Ascending aorta (tissue), 2 donors: ENCODE measurements around the gene C19orf73. TPM values are rescaled to one million over a fixed set of nuclear protein-coding genes. Genes with fewer than 3 reads are reported as not detected.
A peak's percentile ranks its signal among the peaks of the same experiment; 100 is the strongest.

Experiments
- DNase-seq, 2 donors: peaks; one replicate each; pipeline ENCODE4 v3.0.0-alpha.2; 2019; ENCODE audit warnings: low spot score in 2 of 2
- H3K27ac ChIP-seq, 2 donors: fragments of 200-600 bp; sonication (generic); one replicate each; pipeline ENCODE4 v1.5.1; 2016 to 2017; ENCODE audit warnings: mild to moderate bottlenecking in 1 of 2
- H3K27me3 ChIP-seq: fragments of 200-600 bp; sonication (generic); one replicate; pipeline ENCODE4 v1.5.1; 2017
- H3K36me3 ChIP-seq, 2 donors: fragments of 200-600 bp; sonication (generic); one replicate each; pipeline ENCODE4 v1.5.1; 2016
- H3K4me1 ChIP-seq, 2 donors: fragments of 200-600 bp; sonication (generic); one replicate each; pipeline ENCODE4 v1.5.1; 2016 to 2017; ENCODE audit warnings: mild to moderate bottlenecking in 1 of 2
- H3K4me3 ChIP-seq, 2 donors: fragments of 200-600 bp; sonication (generic); one replicate each; pipeline ENCODE4 v1.5.1; 2016 to 2017; ENCODE audit warnings: mild to moderate bottlenecking in 1 of 2
- H3K9me3 ChIP-seq, 2 donors: fragments of 200-600 bp; sonication (generic); one replicate each; pipeline ENCODE4 v1.5.1; 2016
- intact Hi-C: fragments of 100-400 bp; cut with DNase I; formaldehyde crosslinking; loops from one replicate; pipeline ENCODE4 v1.15.1; 2023
- total RNA-seq: library from RNA; depleted of rRNA; stranded (reverse); fragments of >200 nt; gene quantifications from one replicate; pipeline ENCODE4 v1.1.0, GENCODE V29; 2016
- TF ChIP-seq, protein P1 (sequence below), 3 experiments: fragments of 200-600 bp in 2 of 3; fragments of 450-650 bp in 1 of 3; sonication (generic) in 2 of 3; IDR thresholded peaks; one replicate each; pipeline ENCODE4 v1.5.1; 2016 to 2019; ENCODE audit warnings: antibody characterized with exemption in 3 of 3, mild to moderate bottlenecking in 1 of 3, moderate library complexity in 1 of 3

The C19orf73 gene
- total RNA-seq, 1 donor from 2014 or later, result not detected

DNA sequence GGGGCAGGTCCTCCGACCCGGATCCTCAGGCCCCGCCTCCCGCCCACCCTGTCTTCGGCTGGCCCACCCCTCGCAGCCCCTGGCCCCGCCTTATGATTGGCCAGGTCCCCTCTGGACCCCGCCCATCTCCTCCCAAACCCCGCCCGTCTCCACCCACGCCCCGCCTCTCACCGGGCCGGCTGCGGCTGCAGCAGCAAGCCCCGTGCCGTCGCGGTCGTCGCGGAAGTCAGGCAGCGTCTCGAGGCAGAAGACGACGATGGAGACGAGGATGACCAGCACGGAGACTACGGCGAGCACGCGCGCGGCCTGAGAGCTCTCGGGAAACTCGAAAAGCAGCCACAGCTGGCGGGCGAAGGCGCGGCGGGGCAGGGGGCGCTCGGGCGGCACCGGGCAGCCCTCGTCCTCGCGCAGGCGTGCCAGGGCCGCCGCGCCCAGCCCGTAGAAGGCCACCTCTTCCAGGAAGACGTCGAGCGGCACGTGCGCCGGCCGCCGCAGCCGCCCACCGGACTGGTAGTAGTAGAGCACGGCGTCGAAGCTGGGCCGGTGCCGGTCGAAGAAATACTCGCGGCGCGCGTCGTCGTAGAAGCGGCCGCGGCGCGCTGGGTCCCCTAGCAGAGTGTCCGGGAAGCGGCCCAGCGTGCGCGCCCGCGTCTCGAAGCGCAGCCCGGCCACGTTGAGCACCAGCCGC is 46.9 kb downstream of the C19orf73 start:
- Histone ChIP-seq H3K27me3 (peaks cover 14% of the 10 kb centered on the region), H3K27ac (no peak overlapping the region), H3K4me3 (peak overlapping the region; percentile 12 to 19), H3K36me3 (no peaks in the 10 kb centered on the region), H3K9me3 (no peaks in the 10 kb centered on the region), H3K4me1 (no peaks in the 10 kb centered on the region)
- intact Hi-C loops, result no loop called here
- no peak for DNase-seq
- TF ChIP-seq, protein P1, sequence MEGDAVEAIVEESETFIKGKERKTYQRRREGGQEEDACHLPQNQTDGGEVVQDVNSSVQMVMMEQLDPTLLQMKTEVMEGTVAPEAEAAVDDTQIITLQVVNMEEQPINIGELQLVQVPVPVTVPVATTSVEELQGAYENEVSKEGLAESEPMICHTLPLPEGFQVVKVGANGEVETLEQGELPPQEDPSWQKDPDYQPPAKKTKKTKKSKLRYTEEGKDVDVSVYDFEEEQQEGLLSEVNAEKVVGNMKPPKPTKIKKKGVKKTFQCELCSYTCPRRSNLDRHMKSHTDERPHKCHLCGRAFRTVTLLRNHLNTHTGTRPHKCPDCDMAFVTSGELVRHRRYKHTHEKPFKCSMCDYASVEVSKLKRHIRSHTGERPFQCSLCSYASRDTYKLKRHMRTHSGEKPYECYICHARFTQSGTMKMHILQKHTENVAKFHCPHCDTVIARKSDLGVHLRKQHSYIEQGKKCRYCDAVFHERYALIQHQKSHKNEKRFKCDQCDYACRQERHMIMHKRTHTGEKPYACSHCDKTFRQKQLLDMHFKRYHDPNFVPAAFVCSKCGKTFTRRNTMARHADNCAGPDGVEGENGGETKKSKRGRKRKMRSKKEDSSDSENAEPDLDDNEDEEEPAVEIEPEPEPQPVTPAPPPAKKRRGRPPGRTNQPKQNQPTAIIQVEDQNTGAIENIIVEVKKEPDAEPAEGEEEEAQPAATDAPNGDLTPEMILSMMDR (IDR thresholded peaks at IDR 0.05), result no peak

DNA sequence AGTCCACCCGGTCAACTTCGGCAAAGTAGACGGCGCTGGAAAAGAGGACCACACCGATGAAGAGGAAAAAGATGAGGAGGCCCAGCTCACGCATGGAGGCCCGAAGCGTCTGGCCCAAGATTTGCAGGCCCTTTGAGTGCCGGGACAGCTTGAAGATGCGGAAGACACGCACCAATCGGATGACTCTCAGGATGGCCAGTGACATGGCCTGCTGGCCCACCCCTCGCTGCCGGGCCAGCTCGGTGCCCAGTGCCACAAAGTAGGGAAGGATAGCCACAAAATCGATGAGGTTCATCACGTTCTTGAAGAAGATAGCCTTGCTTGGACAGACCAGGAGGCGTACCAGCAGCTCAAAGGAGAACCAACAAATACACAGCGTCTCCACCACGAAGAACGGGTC is 48.5 kb downstream of the C19orf73 start:
- no peak for DNase-seq
- H3K4me1 ChIP-seq, result no peaks in the 10 kb centered on the region
- intact Hi-C loops, result no loop called here
- H3K27ac ChIP-seq, result no peak overlapping the region
- no peaks in the 10 kb centered on the region for H3K36me3 ChIP-seq
- TF ChIP-seq, protein P1 (IDR thresholded peaks at IDR 0.05), result no peak
- H3K4me3 ChIP-seq, result no peak overlapping the region
- H3K27me3 ChIP-seq, result peaks cover 14% of the 10 kb centered on the region
- no peaks in the 10 kb centered on the region for H3K9me3 ChIP-seq

DNA sequence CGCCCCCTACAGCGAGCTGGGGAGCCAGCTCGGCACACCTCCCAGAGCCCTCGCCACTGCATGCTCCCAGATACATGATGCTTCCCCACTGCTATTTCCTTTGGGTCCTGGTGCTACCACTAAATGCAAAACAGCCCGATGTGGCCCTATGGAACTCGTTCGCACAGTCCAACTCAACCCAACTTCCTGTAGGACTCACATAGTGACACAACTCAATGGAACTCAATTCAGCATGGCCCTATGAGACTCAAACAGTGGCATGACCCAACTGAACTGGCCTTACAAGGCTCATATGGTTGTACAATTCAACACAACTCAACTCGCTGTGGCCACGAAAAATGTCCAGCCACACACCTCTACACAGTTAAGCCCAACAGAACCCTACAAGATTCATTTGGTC is 49.9 kb downstream of the C19orf73 start:
- peaks cover 14% of the 10 kb centered on the region for H3K27me3 ChIP-seq
- no peak overlapping the region for H3K4me3 ChIP-seq
- TF ChIP-seq, protein P1 (IDR thresholded peaks at IDR 0.05), result no peak
- intact Hi-C loops, result no loop called here
- no peaks in the 10 kb centered on the region for H3K9me3 ChIP-seq
- no peak for DNase-seq
- no peak overlapping the region for H3K27ac ChIP-seq
- peaks cover 0 to 3% of the 10 kb centered on the region in 2 donors for H3K4me1 ChIP-seq
- no peaks in the 10 kb centered on the region for H3K36me3 ChIP-seq

Other genes with a start within 250 kb of the C19orf73 start
- 142 TPM for gene PPP1R15A, start 246.7 kb downstream of the C19orf73 start, total RNA-seq
- gene TULP2, start 220.4 kb downstream of the C19orf73 start, total RNA-seq, result not detected
- gene NUCB1, start 218.8 kb downstream of the C19orf73 start, total RNA-seq, result 505 TPM
- gene DHDH, start 185.4 kb downstream of the C19orf73 start, total RNA-seq, result not detected
- gene BAX, start 164.3 kb downstream of the C19orf73 start, total RNA-seq, result 182 TPM
- gene FTL, start 153.8 kb downstream of the C19orf73 start, total RNA-seq, result 7,736 TPM
- gene GYS1, start 125.8 kb downstream of the C19orf73 start, total RNA-seq, result 21.8 TPM
- 106 TPM for gene RUVBL2, start 125.3 kb downstream of the C19orf73 start, total RNA-seq
- gene LHB, start 102.1 kb downstream of the C19orf73 start, total RNA-seq, result not detected
- not detected for gene CGB3, start 94.8 kb downstream of the C19orf73 start, total RNA-seq
- not detected for gene CGB2, start 87.3 kb downstream of the C19orf73 start, total RNA-seq
- not detected for gene CGB1, start 82.2 kb downstream of the C19orf73 start, total RNA-seq
- not detected for gene CGB5, start 75.3 kb downstream of the C19orf73 start, total RNA-seq
- not detected for gene CGB8, start 70.0 kb downstream of the C19orf73 start, total RNA-seq
- gene CGB7, start 61.4 kb downstream of the C19orf73 start, total RNA-seq, result 10.2 TPM
- gene NTF4, start 54.3 kb downstream of the C19orf73 start, total RNA-seq, result not detected
- not detected for gene KCNA7, start 46.4 kb downstream of the C19orf73 start, total RNA-seq
- gene SNRNP70, start 33.7 kb downstream of the C19orf73 start, total RNA-seq, result 185 TPM
- gene LIN7B, start 4.8 kb downstream of the C19orf73 start, total RNA-seq, result 42.1 TPM
- 33.3 TPM for gene PPFIA3, start 401 bp upstream of the C19orf73 start, total RNA-seq
- gene HRC, start 36.3 kb upstream of the C19orf73 start, total RNA-seq, result not detected
- 63.4 TPM for gene TRPM4, start 38.6 kb upstream of the C19orf73 start, total RNA-seq
- gene SLC6A16, start 206.0 kb upstream of the C19orf73 start, total RNA-seq, result 0.85 TPM
- gene CD37, start 216.3 kb upstream of the C19orf73 start, total RNA-seq, result 15.6 TPM
- 51.4 TPM for gene TEAD2, start 243.3 kb upstream of the C19orf73 start, total RNA-seq
- gene DKKL1, start 244.7 kb upstream of the C19orf73 start, total RNA-seq, result not detected